Measurements from ENCODE around the gene CCDC126. TPM values are rescaled to one million over a fixed set of nuclear protein-coding genes. Genes with fewer than 3 reads are reported as not detected.
"Not testable (repeated sequence)": the region's sequence is repeated elsewhere in the genome, so short reads cannot be mapped to it uniquely, and the experiment has no call there.

The CCDC126 gene
- total RNA-seq, 1 donor from 2014 or later = 8.5 TPM

DNA sequence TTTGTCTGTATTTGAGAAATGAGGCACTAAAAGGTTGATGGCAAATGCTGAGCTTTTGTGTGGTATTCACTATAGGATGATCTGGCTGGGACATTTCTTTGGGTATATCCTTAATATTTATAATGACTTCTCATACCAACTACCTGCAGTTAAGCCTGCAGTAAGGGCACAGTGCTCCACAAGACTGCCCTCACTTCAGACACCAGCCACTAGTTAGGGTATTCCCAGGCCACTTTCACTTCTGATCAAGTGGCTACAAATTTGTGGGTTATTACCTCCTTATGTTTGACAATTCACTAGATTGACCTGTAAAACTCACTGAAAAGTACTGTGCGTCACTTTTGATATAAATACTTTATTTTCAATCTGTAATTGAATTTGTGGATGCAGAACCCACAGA, 20.3 kb downstream of the CCDC126 start:
- intact Hi-C loops (cut with DNase I) = no loop called here
- no peak for DNase-seq (ENCODE audit: missing footprints)
- no peak for ATAC-seq

DNA sequence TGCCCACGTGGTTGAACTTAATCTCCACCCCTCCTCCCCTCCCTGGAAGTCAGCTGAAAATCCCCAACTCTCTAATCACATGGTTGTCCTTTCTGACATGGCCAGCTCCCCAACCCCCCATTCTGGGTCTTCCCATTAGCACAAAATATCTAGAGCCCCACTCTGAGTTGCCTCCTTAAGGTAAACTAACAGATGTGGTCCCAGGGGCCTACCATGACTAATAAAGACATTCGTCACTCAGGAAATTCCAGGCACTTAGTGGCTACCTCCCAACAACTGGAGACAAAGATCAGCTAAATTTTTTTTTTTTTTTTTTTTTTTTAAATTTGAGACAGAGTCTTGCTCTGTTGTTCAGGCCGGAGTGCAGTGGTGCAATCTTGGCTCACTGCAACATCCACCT, 21.1 kb downstream of the CCDC126 start:
- no peak for ATAC-seq
- no peak for DNase-seq (ENCODE audit: missing footprints)
- intact Hi-C loops (cut with DNase I) = no loop called here

DNA sequence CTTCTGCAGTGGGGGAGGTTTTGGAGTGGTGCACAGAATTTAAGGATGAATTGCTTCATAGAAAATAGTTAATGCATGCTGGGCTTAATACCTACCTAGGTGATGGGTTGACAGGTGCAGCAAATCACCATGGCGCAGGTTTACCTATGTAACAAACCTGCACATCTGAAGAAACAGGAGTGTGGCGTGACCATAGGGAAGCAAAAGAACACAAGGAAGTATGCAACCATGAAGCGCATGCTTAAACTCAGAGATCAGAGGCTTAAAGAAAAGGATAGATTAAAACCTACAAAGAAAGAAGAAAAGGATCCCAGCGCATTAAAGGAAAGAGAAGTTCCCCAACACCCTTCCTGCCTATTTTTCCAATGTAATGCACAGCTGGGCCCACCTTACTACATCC, 22.0 kb downstream of the CCDC126 start:
- DNase-seq (ENCODE audit: missing footprints) = no peak
- intact Hi-C loops (cut with DNase I) = no loop called here
- no peak for ATAC-seq

DNA sequence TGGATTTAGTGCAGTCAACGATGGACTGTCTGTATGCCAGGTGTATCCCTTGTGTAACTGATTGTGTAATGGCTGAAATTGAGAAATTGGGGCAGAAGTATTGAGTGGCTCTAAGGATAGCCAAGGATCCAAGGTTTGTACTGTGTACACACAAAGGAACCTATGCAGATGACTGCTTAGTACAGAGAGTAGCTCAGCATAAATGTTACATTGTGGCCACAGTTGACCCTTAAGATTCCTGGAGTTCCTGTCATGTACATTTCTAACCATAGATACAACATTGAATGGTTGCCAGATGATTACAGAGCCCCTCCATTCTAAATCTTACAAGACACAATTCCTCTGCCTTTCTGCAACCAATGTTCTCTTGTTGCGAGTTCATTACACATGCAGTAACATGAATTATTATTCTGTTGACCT, 25.3 kb downstream of the CCDC126 start:
- no peak for ATAC-seq
- intact Hi-C loops (cut with DNase I) = no loop called here
- no peak for DNase-seq (ENCODE audit: missing footprints)

DNA sequence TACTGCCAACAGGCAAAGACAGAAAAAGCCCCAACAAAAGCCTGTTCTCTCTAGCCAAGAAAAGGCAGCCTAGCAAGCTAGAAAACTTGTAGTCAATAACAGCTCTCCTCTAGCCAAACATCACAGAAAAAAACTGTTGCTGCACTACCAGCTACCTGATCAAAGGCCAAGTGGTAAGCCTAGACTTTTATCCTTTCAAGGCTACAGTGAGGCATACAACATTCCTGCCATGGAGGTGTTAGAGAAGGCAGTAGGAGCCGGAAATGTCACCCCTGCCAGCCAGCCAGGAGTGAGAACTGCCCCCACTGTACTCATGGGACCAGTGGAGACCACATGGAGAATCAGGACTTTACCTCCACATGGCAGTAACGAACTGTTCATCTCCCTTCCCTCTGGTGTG, 31.2 kb downstream of the CCDC126 start:
- ATAC-seq = no peak
- intact Hi-C loops (cut with DNase I) = no loop called here
- no peak for DNase-seq (ENCODE audit: missing footprints)

DNA sequence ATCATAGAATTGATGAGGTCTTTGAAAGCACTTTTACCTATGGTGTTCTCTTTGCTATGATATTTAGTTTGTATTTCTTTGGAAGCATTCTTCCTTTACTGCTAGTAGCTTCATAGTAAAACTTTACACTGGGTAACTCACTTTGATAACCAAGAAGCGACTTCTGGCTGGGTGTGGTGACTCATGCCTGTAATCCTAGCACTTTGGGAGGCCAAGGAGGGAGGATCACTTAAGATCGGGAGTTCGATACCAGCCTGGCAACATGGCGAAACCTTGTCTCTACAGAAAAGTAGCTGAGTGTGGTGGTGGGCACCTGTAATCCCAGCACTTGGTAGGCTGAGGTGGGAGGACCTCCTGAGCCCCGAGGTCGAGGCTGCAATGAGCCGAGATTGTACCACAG, 36.2 kb downstream of the CCDC126 start:
- intact Hi-C loops (cut with DNase I) = no loop called here
- DNase-seq (ENCODE audit: missing footprints) = no peak

DNA sequence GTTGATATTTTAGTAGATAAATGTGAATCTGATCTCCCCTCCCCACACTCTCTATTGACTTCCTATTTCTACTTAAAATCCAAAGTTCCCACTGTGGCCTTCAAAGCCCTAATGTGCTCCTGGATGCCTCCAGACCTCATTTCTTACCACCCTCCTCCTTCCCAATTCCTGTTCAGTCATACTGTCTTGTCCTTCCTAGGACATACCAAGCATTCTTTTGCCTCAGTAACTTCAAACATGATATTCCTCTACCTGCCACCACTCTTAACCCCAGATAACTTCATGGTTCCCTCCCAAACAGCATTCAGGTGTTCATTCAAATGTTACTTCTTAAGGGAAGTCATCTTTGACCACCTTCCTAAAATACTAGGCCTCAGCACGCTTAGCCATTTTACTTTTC, 48.6 kb downstream of the CCDC126 start:
- DNase-seq (ENCODE audit: missing footprints) (no peak), ATAC-seq (no peak)
- intact Hi-C loops (cut with DNase I) = no loop called here

More for the DNA sequence above, 36.2 kb downstream of the CCDC126 start:
- no peak for ATAC-seq

DNA sequence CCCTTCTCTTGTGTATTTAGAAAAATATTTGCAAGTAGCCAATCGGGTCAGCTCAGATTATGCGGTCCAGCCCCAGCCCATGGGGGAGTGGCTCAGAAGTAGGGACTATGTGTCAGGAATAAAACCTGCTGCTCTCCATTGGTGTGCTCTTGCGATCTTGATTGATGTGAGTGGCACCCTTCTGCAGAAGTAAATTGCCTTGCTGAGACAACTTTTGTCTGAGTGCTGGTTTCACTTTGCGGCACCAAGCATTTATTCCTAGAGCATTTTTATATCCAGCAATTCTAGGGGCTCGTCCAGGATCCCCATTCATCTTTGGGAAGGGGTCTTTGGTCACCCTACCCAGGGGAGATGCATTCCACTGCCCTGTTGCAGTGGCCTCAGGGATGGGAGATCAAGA, 56.8 kb downstream of the CCDC126 start:
- DNase-seq (ENCODE audit: missing footprints) (no peak), ATAC-seq (no peak)
- intact Hi-C loops (cut with DNase I) = no loop called here

DNA sequence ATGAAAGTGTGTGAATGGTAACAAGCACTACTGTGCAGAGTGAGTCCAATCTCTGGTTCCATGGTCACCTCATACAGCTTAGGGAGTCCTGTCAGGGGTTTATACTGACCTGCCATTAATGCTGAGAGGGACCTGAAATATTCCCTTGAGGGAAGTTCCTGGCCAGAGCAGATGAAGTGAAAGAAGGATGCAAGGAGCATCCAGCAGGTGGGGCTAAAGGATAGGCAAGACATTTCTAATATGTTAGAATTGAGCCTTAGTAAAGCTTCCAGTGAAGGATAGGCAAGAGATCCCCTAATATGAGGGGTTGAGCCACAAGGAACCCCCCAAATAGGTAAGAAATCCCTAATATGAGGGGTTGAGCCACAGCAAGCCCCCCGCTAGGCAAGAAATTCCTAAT, 57.3 kb downstream of the CCDC126 start:
- ATAC-seq (no peak), DNase-seq (ENCODE audit: missing footprints) (no peak)
- intact Hi-C loops (cut with DNase I) = no loop called here

DNA sequence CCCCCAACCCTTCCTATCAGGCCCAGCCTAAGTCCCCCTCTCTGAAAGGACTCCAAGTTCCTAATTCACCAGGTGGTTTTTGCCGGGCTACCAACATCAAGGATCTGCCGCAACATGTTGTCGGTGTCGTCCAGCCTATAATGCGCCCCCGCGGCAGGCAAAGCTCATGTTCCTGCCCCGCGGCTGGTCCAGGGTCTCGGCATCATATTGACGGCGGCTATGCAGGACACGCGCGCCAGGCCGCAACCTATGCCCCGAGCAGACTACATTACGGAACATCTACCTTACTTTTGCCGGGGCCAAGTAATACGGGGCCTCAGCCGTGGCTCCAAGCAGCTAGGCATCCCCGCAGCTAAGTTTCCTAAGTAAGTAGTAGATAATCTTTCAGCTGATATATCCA, 58.3 kb downstream of the CCDC126 start:
- DNase-seq (ENCODE audit: missing footprints) (no peak), ATAC-seq (no peak)
- intact Hi-C loops (cut with DNase I) = no loop called here

DNA sequence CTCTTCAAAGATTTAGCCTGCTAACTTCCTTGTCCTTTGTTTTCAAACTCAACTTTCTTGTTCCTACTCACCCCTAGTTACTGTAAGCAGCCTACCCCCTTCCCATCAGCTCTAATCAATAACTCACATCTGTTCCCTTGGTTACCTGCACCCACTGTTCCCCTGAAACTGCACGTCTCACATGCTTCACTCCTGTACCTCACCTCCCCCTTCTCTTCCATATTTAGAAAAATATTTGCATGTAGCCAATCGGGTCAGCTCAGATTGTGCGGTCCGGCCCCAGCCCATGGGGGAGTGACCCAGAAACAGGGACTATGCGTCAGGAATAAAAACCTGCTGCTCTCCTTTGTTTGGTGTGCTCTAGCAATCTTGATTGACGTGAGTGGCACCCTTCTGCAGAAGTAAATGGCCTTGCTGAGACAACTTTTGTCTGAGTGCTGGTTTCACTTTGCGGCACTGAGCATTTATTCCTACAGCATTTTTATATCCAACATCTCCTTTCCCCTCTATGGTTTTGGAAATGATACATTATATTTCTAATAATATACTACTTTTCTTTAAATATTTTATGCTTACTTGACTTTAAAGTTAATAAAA, 61.7 kb downstream of the CCDC126 start:
- intact Hi-C loops (cut with DNase I) = no loop called here
- ATAC-seq (no peak), DNase-seq (ENCODE audit: missing footprints) (no peak)

DNA sequence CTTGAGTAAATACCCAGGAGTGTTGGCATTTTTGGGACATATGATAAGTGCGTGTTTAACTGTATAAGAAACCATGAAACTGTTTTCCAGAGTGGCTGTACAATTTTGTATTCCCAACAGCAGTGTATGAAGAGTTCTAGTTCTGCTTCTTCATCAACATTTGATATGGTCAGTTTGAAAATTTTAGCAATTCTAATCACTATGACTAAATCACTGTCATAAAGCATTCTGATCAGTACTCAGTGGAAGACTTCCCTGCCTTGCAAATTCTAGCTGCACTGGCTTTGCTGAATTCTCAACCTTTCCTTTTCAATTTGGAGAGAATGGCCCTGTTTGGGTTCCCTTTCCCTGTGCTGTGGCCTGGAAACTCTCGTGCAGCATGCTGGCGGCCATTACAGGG, 64.2 kb downstream of the CCDC126 start:
- intact Hi-C loops (cut with DNase I) = no loop called here
- no peak for DNase-seq (ENCODE audit: missing footprints)
- ATAC-seq = no peak

DNA sequence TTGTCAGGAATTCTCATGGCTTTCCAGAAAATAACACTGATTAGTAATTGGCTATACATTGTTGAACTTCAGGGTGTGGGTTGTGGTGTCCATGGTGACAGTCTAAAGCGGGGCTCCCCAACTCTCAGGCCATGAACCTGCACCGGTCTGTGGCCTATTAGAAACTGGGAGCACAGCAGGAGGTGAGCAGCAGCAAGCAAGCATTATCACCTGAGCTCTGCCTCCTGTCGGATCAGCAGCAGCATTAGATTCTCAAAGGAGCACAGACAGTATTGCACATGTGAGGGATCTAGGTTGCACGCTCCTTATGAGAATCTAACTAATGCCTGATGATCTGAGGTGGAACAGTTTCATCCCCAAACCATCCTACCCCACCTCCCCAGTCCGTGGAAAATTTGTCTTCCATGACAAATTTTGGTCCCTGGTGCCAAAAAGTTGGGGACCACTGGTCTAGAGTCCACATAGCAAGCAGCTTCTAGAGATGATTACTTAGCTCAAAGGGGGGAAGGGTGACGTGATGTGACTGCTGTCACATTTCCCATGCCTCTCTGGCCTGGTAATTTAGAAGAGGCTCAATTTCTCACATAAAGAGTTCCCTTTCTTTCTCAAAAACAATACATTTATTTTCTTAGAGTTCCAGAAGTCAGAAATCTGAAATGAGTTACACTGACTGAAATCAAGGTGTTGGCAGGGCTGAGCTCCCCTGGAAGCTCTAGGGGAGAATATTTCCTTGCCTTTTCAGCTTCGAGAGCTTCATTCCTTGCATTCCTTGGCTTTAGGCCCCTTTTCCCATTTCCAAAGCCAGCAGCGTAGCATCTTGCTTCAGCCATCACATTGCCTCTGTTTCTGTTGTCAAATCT, 65.2 kb downstream of the CCDC126 start:
- intact Hi-C loops (cut with DNase I) = no loop called here
- DNase-seq (ENCODE audit: missing footprints) = no peak
- no peak for ATAC-seq

DNA sequence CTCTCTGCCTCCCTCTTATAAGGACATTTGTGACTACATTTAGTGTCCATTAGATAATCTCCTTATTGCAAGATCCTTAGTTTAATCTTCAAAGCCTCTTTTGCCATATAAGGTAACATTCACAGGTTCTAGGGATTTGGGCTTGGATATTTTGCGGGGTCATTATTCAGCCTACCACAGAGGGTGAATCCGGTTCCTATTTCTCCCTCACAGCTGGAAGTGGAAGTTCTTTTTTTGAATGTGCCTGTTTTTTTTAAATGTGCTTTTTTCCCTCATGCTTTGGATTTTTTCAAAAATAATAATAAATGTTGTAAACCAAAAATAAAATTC, 65.8 kb downstream of the CCDC126 start:
- intact Hi-C loops (cut with DNase I) = no loop called here
- DNase-seq (ENCODE audit: missing footprints) (no peak), ATAC-seq (no peak)

DNA sequence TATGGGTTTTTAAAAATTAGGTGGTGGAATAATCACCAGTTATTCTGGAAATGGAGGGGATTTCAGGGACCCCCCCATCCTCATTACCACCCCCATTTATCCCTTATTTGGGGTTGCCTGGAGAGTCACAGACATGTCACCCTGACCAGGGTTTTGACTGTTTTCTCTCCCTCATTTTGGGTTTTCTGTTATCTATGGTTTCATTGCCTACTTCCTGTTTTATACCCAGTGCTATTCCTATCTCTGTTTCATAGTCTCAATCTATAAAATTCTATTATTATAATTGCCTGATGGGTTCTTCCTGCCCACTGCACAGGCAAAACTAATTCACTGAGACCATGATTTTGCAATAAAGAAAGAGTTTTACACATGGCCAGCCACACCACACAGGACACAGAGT, 66.9 kb downstream of the CCDC126 start:
- intact Hi-C loops (cut with DNase I) = no loop called here
- no peak for ATAC-seq

DNA sequence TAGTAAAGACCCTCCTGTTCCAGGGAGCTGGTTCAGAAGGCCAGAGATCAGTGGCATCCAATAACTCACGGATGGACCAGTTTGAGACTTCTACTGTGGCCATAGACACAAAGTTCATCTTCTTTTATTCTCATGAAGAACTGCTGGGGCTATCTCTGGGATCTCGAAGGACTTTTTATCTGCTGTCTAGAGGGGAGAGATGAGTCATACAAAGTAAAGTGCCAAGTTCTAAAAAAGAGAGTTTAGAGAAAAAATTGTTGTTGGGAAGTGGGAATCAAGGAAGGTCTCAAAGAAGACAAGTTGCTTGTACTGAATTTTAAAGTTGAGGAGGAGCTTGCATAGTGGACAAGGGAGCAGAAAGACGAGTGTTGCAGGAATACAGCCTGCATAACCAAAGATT, 74.9 kb downstream of the CCDC126 start:
- intact Hi-C loops (cut with DNase I) = no loop called here
- DNase-seq (ENCODE audit: missing footprints) = no peak
- no peak for ATAC-seq

More for the DNA sequence above, 66.9 kb downstream of the CCDC126 start:
- DNase-seq (ENCODE audit: missing footprints) = no peak

DNA sequence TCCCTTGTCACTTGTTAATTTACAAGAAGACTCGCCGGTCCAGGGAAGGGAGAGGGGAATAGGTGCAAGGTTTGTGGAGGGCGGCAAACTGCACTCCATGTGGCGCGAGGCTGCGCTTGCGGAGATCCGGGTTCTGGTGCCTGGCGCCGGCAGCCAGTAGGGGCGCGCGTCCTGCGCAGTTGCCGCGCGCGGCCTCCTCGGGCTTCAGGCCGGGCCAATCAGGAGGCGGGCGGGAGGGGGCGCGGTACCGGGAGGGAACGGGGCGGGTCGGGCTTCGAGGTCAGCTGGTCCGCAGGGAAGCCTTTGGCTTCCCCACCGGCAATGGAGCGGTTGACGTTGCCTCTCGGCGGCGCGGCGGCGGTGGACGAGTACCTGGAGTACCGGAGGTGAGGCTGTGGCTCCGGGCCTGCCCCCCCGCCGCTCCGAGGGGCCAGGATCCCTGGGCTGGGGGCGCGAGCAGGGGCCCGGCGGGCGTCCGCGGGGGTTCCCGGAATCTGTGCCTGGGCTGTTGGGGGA, 82.8 kb downstream of the CCDC126 start, which contains the start of gene FAM221A:
Gene FAM221A (plus strand): TSS at position 302 of the 516 bp plus-strand sequence. CDS start 20 bp downstream, at position 322.
- intact Hi-C loops (cut with DNase I) = loop anchor here (1.0 kb wide), 1 partner anchor 83 kb away; the partner anchor contains the start of gene CCDC126
- DNase-seq (ENCODE audit: missing footprints) = peak; percentile 94
- peak; percentile 100 for ATAC-seq

DNA sequence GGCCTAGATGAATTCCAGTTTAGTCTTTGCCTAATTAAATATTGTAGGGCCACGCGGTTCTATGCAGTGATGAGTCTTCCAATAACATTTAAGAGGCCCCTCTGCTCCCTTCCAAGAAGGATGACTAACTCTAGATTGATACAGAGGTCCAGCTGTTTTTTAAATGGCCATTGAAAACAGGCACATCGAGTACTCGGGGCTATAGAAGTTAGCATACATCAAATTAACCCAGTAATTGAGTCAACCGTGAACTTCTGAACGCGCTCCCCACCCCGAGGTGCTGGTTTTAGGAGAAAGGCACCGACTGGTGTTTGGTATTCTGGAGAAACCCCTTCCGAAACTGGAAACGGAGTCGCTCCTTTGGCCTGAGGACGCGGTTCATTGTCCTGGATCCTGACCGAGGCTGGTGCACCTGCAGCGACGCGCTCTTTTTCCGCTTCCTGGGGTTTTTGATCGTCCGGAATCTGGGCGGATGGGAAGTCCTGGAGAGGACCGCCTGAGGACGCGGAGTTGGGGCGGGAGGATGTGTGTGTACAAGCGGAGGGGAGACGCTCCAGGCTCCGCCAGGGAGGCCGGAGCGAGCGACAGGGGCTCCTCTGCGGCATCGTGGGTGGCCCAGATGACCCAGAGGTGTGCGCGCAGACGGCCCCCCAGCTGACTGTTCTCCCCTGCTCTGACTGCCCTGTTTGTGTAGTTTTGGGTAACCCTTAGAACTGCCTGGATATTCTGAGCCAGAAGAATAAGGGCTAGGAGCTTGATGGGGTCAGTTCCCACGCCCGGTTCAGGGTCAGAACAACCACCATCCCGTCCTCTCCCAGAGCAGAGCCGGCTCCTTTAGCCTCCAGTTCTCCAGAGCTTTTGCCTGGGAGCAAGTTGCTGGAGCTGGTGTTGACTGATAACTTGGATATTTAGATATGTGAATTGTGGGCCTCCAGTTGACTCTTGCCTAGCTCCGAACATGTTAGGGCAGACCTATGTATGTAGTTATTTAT, 83.5 kb downstream of the CCDC126 start:
- intact Hi-C loops (cut with DNase I) = loop anchor here (1.0 kb wide), 1 partner anchor 83 kb away; the partner anchor contains the start of gene CCDC126
- DNase-seq (ENCODE audit: missing footprints) (peak; percentile 82), ATAC-seq (peak; percentile 62)

DNA sequence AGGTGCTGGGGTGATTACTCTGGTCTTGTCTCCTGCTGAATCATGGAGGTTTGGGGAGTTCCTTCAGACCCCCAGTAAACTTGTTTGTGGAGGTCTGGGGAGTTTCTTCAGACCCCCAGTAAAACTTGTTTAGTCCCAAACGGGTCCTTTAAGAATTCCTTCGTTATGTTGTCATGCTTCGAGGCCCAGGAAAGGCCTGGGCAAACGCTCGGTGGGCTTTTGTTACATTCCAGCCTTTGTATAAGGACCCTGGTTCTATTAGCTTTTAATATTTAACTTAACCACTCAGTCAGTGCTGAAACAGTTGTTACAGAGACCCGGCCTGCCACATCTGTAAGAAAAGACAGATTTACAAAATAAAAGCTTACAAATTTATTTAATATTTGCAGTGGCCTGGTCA, 86.9 kb downstream of the CCDC126 start:
- intact Hi-C loops (cut with DNase I); ATAC-seq; DNase-seq (ENCODE audit: missing footprints): not testable (repeated sequence)
